Measurements from ENCODE around the gene BCAS1. TPM values are rescaled to one million over a fixed set of nuclear protein-coding genes. Genes with fewer than 3 reads are reported as not detected.

Gene BCAS1
- total RNA-seq, 2 donors from 2014 or later, result not detected

DNA sequence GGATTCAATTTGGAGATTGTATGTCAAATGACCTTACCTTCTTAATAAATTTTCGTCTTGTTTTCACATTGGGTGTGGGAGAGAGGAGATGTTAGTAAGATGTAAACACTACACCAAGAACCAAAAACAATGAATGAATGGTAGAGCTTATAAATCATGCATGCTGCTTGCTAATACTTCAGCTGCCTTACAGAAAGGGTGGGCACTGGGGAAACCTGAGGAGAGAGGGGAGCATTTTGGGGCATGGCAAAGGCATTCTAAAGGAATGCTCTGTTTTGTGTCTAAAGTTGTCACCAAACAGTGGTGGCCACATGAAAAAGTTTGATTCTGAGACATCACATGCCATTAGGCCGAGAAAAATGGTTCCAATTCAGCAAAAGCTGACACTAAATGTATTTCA lies 80.4 kb downstream of the BCAS1 start:
- Mint-ChIP-seq H3K36me3 (ENCODE audit: low read depth) (no peaks in the 10 kb centered on the region), H3K27ac (no peak overlapping the region), H3K9me3 (no peaks in the 10 kb centered on the region), H3K4me1 (no peaks in the 10 kb centered on the region), H3K4me3 (no peak overlapping the region), H3K27me3 (ENCODE audit: insufficient read depth) (no peaks in the 10 kb centered on the region)
- DNase-seq, result no peak
- H3K9ac ChIP-seq (ENCODE audit: extremely low read depth, low read length, poor library complexity, severe bottlenecking), result no peak overlapping the region
- H3K27me3 ChIP-seq (ENCODE audit: control insufficient read depth, insufficient read depth, low read length, poor library complexity, severe bottlenecking), result no peaks in the 10 kb centered on the region
- H3K4me3 ChIP-seq (ENCODE audit: low read length), result no peak overlapping the region
- 100% methylated on average over 1 of the region's 2 CpGs; no CpG with 5 or more reads in 1 of the 2 experiments for WGBS, 2 experiments (ENCODE audit: insufficient coverage in 1 of 2, insufficient read length in 1 of 2)
- TF ChIP-seq, protein P1, sequence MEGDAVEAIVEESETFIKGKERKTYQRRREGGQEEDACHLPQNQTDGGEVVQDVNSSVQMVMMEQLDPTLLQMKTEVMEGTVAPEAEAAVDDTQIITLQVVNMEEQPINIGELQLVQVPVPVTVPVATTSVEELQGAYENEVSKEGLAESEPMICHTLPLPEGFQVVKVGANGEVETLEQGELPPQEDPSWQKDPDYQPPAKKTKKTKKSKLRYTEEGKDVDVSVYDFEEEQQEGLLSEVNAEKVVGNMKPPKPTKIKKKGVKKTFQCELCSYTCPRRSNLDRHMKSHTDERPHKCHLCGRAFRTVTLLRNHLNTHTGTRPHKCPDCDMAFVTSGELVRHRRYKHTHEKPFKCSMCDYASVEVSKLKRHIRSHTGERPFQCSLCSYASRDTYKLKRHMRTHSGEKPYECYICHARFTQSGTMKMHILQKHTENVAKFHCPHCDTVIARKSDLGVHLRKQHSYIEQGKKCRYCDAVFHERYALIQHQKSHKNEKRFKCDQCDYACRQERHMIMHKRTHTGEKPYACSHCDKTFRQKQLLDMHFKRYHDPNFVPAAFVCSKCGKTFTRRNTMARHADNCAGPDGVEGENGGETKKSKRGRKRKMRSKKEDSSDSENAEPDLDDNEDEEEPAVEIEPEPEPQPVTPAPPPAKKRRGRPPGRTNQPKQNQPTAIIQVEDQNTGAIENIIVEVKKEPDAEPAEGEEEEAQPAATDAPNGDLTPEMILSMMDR (conservative IDR thresholded peaks at IDR 0.05), result no peak
- no peaks in the 10 kb centered on the region for H3K4me1 ChIP-seq (ENCODE audit: control insufficient read depth, insufficient read depth, low read length)
- H3K9me3 ChIP-seq (ENCODE audit: control insufficient read depth, low read length), result no peaks in the 10 kb centered on the region
- H3K27ac ChIP-seq (ENCODE audit: low read depth, low read length), result no peak overlapping the region
- no peaks in the 10 kb centered on the region for H3K36me3 ChIP-seq (ENCODE audit: control insufficient read depth, insufficient read depth, low read length)

DNA sequence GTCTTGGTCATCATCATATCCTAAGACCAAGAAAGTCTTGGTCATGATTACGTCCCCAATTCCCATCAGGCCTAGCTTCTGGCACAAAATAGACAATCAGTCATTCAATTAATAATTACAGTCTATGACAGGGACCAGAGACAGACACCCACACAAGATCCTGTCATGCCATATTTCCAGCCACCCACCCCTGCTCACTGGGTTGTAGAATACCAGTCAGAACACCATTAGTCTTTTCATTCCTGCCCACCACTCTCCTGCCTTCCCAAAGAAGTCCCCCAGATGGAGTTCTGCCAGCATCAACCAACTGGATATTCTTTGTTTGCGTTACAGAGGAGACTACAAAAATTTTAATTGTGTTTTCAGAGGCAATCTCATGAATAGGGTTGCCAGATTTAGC lies 81.0 kb downstream of the BCAS1 start:
- Histone ChIP-seq H3K27ac (ENCODE audit: low read depth, low read length) (no peak overlapping the region), H3K27me3 (ENCODE audit: control insufficient read depth, insufficient read depth, low read length, poor library complexity, severe bottlenecking) (no peaks in the 10 kb centered on the region), H3K9me3 (ENCODE audit: control insufficient read depth, low read length) (no peaks in the 10 kb centered on the region), H3K4me1 (ENCODE audit: control insufficient read depth, insufficient read depth, low read length) (no peaks in the 10 kb centered on the region), H3K36me3 (ENCODE audit: control insufficient read depth, insufficient read depth, low read length) (no peaks in the 10 kb centered on the region), H3K9ac (ENCODE audit: extremely low read depth, low read length, poor library complexity, severe bottlenecking) (no peak overlapping the region), H3K4me3 (ENCODE audit: low read length) (no peak overlapping the region)
- no peak for DNase-seq
- Mint-ChIP-seq H3K4me3 (no peak overlapping the region), H3K27ac (no peak overlapping the region), H3K9me3 (no peaks in the 10 kb centered on the region), H3K27me3 (ENCODE audit: insufficient read depth) (no peaks in the 10 kb centered on the region), H3K4me1 (no peaks in the 10 kb centered on the region), H3K36me3 (ENCODE audit: low read depth) (no peaks in the 10 kb centered on the region)
- TF ChIP-seq, protein P1 (conservative IDR thresholded peaks at IDR 0.05), result no peak
- WGBS, 2 experiments (ENCODE audit: insufficient coverage in 1 of 2, insufficient read length in 1 of 2), result 94% methylated on average over 2 of the region's 2 CpGs; no CpG with 5 or more reads in 1 of the 2 experiments

DNA sequence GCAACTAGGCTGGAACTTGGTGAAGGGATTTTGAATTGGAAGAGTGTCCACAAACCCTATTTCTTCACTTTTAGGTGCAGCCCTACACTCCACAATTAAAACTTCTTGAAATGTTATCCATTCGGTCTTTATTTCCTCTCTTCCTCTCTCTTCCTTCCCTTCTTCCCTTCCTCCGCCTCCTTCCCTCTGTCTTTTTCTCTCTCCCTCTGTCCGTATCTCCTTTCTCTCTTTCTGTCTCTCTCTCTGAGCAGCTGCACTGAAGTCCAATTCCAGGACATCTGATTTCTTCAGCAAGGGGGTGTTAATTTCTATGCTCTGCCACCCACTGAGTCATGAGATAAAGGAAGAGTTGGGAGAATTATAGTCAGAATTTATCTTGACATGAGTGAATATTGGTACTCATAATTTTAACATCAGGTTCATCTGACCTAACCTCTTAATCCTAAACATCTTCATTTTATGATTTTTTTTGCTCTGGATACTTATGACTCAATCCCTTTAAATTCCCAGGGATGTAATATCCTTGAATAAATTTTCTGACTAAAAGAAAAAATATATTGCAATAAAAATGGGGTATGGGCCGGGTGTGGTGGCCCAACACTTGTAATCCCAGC lies 84.2 kb downstream of the BCAS1 start:
- H3K9me3 Mint-ChIP-seq, result no peaks in the 10 kb centered on the region
- no peaks in the 10 kb centered on the region for H3K4me1 Mint-ChIP-seq
- 90 to 92% methylated on average over 2 to 4 of the region's 4 CpGs for WGBS, 2 experiments (ENCODE audit: insufficient coverage in 1 of 2, insufficient read length in 1 of 2)
- no peak for DNase-seq
- H3K36me3 Mint-ChIP-seq (ENCODE audit: low read depth), result no peaks in the 10 kb centered on the region
- H3K9ac ChIP-seq (ENCODE audit: extremely low read depth, low read length, poor library complexity, severe bottlenecking), result no peak overlapping the region
- H3K27me3 Mint-ChIP-seq (ENCODE audit: insufficient read depth), result no peaks in the 10 kb centered on the region
- H3K4me1 ChIP-seq (ENCODE audit: control insufficient read depth, insufficient read depth, low read length), result no peaks in the 10 kb centered on the region
- no peaks in the 10 kb centered on the region for H3K9me3 ChIP-seq (ENCODE audit: control insufficient read depth, low read length)
- TF ChIP-seq, protein P1 (conservative IDR thresholded peaks at IDR 0.05), result no peak
- no peak overlapping the region for H3K27ac Mint-ChIP-seq
- H3K27ac ChIP-seq (ENCODE audit: low read depth, low read length), result no peak overlapping the region
- H3K36me3 ChIP-seq (ENCODE audit: control insufficient read depth, insufficient read depth, low read length), result no peaks in the 10 kb centered on the region
- H3K4me3 ChIP-seq (ENCODE audit: low read length), result no peak overlapping the region
- H3K4me3 Mint-ChIP-seq, result no peak overlapping the region
- H3K27me3 ChIP-seq (ENCODE audit: control insufficient read depth, insufficient read depth, low read length, poor library complexity, severe bottlenecking), result no peaks in the 10 kb centered on the region
